Measurements from ENCODE around the gene PDE4B. TPM values are rescaled to one million over a fixed set of nuclear protein-coding genes. Genes with fewer than 3 reads are reported as not detected.

The PDE4B gene
- total RNA-seq, 2 experiments from 2014 or later: 2.4 to 3.1 TPM

DNA sequence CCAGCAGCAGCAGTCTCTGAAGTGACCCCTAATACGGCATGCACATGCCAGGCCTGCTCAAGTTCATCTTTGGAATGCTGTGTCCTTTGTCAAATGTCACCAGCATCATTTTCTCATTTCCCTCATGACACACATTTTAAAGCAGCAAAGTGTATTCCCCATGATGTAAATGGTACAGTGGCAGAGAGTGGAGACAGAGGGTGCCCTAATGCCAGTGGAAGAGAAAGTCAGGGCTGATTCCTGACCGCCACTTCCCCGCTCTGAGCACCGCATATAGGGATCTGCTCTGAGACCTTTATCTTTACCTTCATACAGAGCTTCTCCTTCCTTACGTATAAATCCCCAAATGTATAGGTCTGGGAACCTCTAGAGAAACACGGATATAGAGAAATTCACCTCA is 518.9 kb downstream of the PDE4B start:
- CTCF ChIA-PET (ENCODE audit: unreplicated experiment): no interaction called here
- POLR2A ChIA-PET: interaction anchor here (0.7 to 1.8 kb wide), 2 partner anchors 9 to 55 kb away, joined by 3 to 4 read pairs; no protein-coding TSS in a partner anchor

DNA sequence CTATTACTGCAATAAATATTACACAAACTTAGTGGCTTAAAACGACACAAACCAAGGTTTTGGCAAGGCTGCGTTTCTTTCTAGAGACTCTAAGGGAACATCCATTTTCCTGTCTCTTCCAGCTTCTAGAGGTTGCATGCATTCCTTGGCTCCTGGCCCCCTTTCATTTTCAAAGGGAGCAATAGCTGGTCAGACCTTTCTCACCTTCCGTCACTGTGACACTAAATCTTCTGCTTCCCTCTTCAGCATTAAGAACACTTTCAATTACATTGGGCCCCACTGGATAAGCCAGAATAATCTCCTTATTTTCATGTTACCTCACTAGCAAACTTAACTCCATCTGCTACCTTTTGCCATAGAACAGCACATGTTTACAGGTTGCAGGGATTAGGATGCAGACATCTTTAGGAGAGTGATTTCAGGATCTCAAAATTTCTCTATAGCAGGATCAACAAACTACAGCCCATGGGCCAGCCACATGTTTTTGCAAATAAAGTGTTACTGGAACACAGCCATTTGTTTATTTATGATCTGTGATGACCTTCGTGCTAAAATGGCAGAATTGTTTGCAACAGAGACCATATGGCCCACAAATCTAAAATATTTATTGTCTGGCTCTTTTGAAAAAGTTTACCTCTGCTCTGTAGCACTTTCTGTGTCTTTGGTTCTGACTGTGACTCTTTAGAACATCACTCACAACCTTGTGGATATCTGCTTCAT is 519.7 kb downstream of the PDE4B start:
- BruUV-seq (replicated peaks): no TSS peak
- TF ChIP-seq, protein P1, sequence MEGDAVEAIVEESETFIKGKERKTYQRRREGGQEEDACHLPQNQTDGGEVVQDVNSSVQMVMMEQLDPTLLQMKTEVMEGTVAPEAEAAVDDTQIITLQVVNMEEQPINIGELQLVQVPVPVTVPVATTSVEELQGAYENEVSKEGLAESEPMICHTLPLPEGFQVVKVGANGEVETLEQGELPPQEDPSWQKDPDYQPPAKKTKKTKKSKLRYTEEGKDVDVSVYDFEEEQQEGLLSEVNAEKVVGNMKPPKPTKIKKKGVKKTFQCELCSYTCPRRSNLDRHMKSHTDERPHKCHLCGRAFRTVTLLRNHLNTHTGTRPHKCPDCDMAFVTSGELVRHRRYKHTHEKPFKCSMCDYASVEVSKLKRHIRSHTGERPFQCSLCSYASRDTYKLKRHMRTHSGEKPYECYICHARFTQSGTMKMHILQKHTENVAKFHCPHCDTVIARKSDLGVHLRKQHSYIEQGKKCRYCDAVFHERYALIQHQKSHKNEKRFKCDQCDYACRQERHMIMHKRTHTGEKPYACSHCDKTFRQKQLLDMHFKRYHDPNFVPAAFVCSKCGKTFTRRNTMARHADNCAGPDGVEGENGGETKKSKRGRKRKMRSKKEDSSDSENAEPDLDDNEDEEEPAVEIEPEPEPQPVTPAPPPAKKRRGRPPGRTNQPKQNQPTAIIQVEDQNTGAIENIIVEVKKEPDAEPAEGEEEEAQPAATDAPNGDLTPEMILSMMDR (conservative IDR thresholded peaks at IDR 0.05; ENCODE audit: low read length): no peak
- TF ChIP-seq EZH2phosphoT487 (IDR thresholded peaks at IDR 0.05; ENCODE audit: borderline replicate concordance, low read depth, low read length): no peak
- Histone ChIP-seq H3K36me3 (ENCODE audit: insufficient read depth, low read length) (no peaks in the 10 kb centered on the region), H3K4me1 (ENCODE audit: insufficient read depth, low read length, poor library complexity, severe bottlenecking) (peaks cover 18% of the 10 kb centered on the region), H3K27ac (ENCODE audit: low read depth, low read length, poor library complexity, severe bottlenecking) (no peak overlapping the region), H3K4me2 (ENCODE audit: low read length) (no peak overlapping the region), H3K4me3 (ENCODE audit: low read depth, low read length, poor library complexity, severe bottlenecking) (no peak overlapping the region), H2AFZ (ENCODE audit: low read length) (0 out of 2 replicates have a peak overlapping the region, but pooled peaks have one; percentile 8), H4K20me1 (ENCODE audit: insufficient read depth, low read length) (no peaks in the 10 kb centered on the region), H3K9me2 (ENCODE audit: insufficient read depth, low read length) (no peaks in the 10 kb centered on the region), H3K79me2 (ENCODE audit: insufficient read depth, low read depth, low read length) (no peaks in the 10 kb centered on the region), H3K9me3 (ENCODE audit: low read length) (no peaks in the 10 kb centered on the region)
- intact Hi-C loops (cut with micrococcal nuclease; ENCODE audit: unreplicated experiment): no loop called here
- POLR2A ChIA-PET: interaction anchor here (0.7 to 3.9 kb wide), 4 partner anchors 7 to 55 kb away, joined by 3 to 16 read pairs (median 4); no protein-coding TSS in a partner anchor
- no peak for DNase-seq (ENCODE audit: low spot score)
- CTCF ChIA-PET (ENCODE audit: unreplicated experiment): no interaction called here

More for the DNA sequence above, 518.9 kb downstream of the PDE4B start:
- no peaks in the 10 kb centered on the region for H3K9me3 ChIP-seq (ENCODE audit: low read length)
- no peaks in the 10 kb centered on the region for H3K36me3 ChIP-seq (ENCODE audit: insufficient read depth, low read length)
- peaks cover 11% of the 10 kb centered on the region for H3K4me1 ChIP-seq (ENCODE audit: insufficient read depth, low read length, poor library complexity, severe bottlenecking)
- H4K20me1 ChIP-seq (ENCODE audit: insufficient read depth, low read length): no peaks in the 10 kb centered on the region
- H2AFZ ChIP-seq (ENCODE audit: low read length): no peak overlapping the region
- no peak for DNase-seq (ENCODE audit: low spot score)
- intact Hi-C loops (cut with micrococcal nuclease; ENCODE audit: unreplicated experiment): no loop called here
- no peak overlapping the region for H3K4me2 ChIP-seq (ENCODE audit: low read length)
- H3K79me2 ChIP-seq (ENCODE audit: insufficient read depth, low read depth, low read length): no peaks in the 10 kb centered on the region
- no peak overlapping the region for H3K27ac ChIP-seq (ENCODE audit: low read depth, low read length, poor library complexity, severe bottlenecking)
- H3K9me2 ChIP-seq (ENCODE audit: insufficient read depth, low read length): no peaks in the 10 kb centered on the region
- no peak for TF ChIP-seq EZH2phosphoT487 (IDR thresholded peaks at IDR 0.05; ENCODE audit: borderline replicate concordance, low read depth, low read length)
- TF ChIP-seq, protein P1 (conservative IDR thresholded peaks at IDR 0.05; ENCODE audit: low read length): no peak
- no peak overlapping the region for H3K4me3 ChIP-seq (ENCODE audit: low read depth, low read length, poor library complexity, severe bottlenecking)
- no TSS peak for BruUV-seq (replicated peaks)

DNA sequence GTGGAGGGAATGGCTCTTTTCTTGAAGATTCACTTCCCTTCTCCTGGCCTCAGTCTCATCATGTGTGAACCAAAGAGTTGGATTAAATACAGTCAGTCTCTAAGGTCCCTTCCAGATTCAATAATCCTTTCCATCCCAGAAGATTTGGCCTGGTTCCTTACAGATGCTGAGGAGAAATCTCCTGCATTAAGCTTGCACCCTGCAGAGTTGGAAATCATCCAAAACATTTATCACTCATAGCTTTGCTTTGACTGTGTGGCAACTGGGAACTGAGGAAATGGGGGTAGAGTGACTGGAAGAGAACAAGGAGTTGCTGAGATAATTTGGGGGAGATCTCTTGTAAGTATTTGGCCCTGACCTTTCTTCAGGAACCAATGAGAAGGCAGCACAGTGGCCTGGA is 520.7 kb downstream of the PDE4B start:
- no peak for DNase-seq (ENCODE audit: low spot score)
- CTCF ChIA-PET (ENCODE audit: unreplicated experiment): no interaction called here
- TF ChIP-seq, protein P1 (conservative IDR thresholded peaks at IDR 0.05; ENCODE audit: low read length): no peak
- no peak for TF ChIP-seq EZH2phosphoT487 (IDR thresholded peaks at IDR 0.05; ENCODE audit: borderline replicate concordance, low read depth, low read length)
- Histone ChIP-seq H3K79me2 (ENCODE audit: insufficient read depth, low read depth, low read length) (no peaks in the 10 kb centered on the region), H3K4me2 (ENCODE audit: low read length) (no peak overlapping the region), H3K36me3 (ENCODE audit: insufficient read depth, low read length) (no peaks in the 10 kb centered on the region), H2AFZ (ENCODE audit: low read length) (peak overlapping the region; percentile 8; the same call in 1 of the 2 replicates), H4K20me1 (ENCODE audit: insufficient read depth, low read length) (no peaks in the 10 kb centered on the region), H3K4me3 (ENCODE audit: low read depth, low read length, poor library complexity, severe bottlenecking) (no peak overlapping the region), H3K27ac (ENCODE audit: low read depth, low read length, poor library complexity, severe bottlenecking) (no peak overlapping the region), H3K9me2 (ENCODE audit: insufficient read depth, low read length) (no peaks in the 10 kb centered on the region), H3K9me3 (ENCODE audit: low read length) (no peaks in the 10 kb centered on the region), H3K4me1 (ENCODE audit: insufficient read depth, low read length, poor library complexity, severe bottlenecking) (peaks cover 12% of the 10 kb centered on the region)
- POLR2A ChIA-PET: interaction anchor here (1.2 to 3.9 kb wide), 2 partner anchors 8 to 29 kb away, joined by 3 to 16 read pairs; no protein-coding TSS in a partner anchor
- no TSS peak for BruUV-seq (replicated peaks)
- intact Hi-C loops (cut with micrococcal nuclease; ENCODE audit: unreplicated experiment): no loop called here
